ENCODE results near the gene TPD52L2.
"Not testable (repeated sequence)": the region's sequence is repeated elsewhere in the genome, so short reads cannot be mapped to it uniquely, and the experiment has no call there.

The TPD52L2 gene

DNA sequence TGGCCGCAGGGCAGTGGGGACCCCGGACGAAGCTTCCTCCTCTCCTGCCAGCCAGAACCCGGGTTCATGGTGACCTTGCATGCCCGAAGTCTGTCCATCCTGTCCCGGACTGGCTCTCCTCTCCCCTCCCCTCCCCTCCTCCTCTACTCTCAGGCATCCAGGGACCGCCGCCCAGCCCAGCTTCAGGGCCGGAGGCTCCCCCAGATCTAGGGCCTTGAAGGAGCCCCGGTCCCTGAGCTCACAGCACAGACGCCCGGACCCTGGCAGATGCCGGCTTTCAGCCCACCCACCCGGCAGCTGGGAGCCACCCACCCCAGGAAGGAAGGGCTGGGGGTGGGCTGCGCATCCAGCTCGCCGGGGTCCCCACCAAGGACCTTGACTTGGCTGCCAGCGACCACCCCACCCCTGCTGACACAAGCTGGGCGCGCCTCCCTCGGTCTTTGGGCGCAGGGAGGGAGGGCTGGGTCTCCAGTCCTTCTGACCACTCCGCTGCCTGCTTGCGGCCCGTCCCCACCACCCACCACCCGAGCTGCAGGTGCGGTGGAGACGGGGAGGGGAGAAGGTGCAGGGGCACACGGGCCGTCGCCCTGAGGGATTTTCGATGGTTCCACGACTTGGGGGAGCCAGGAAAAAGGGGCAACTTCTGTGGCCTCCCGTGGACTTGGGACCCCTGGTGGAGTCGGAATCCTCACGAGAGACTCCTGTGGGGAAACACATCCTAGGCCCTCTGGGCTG lies 9.5 kb upstream of the TPD52L2 start:
- no peak for DNase-seq

DNA sequence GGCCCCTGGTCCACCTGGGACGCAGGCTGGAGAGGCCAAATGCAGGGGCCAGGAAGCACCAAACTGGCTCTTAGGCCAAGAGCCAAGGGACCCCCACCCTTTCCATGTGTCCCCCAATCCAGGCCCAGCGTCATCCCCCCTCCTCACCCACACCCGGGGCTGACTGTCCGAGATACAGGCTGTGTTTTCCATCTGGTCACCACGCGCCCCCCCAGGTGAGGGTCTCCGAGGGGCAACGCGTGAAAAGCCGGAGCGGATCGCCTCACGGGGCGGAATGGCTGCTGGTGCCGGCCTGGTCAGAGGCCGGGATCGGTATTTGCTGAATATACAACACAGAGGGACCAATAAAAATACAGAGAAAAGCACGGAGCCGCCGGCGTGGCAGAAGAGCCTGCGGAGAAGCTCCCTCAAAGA lies 9.0 kb upstream of the TPD52L2 start:
- DNase-seq, result no peak

GRCh38 chr20:63857764-63858392 lies 7.2 kb upstream of the TPD52L2 start:
- DNase-seq, result no peak

- DNase-seq, result no peak
These were observed 6.5 kb upstream of the TPD52L2 start for GRCh38 chr20:63858393-63859165.

GRCh38 chr20:63859166-63859699 lies 5.8 kb upstream of the TPD52L2 start:
- no peak for DNase-seq

DNA sequence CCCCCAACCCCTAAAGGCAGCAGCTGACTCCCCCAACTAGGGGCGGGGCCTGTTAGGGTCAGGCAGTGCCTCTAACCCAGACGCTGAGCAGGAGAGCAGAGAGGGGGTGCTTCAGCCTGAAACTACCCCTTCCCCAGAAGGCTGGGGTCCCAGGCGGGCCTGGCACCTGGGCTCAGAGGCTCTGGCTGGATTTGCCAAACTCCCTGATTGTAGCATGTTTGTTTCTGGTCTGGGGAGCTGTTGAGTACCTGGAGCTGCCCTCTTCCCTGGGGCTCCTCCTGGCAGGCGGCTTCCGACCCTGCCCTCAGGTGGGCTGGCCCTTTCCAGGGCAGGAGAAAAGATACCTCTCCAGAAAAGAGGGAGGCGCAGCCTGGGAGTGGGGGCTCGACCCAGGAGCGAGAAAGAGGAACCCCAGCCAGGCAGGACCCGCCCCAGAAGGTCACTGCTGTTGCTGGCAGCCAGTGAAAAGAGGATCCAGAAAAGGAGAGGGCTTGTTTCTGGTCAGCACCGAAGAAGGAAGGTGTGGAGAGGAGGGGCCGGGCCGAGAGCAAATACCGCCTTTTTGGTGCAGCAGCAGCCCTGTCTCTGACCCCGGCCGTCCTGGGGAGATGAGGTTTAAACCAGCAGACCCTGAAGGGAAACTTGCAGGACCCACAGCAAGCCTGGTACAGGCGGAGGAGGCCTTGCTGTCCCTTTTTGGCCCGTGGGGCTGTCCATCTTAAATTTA lies 4.6 kb upstream of the TPD52L2 start:
- DNase-seq, result no peak

DNA sequence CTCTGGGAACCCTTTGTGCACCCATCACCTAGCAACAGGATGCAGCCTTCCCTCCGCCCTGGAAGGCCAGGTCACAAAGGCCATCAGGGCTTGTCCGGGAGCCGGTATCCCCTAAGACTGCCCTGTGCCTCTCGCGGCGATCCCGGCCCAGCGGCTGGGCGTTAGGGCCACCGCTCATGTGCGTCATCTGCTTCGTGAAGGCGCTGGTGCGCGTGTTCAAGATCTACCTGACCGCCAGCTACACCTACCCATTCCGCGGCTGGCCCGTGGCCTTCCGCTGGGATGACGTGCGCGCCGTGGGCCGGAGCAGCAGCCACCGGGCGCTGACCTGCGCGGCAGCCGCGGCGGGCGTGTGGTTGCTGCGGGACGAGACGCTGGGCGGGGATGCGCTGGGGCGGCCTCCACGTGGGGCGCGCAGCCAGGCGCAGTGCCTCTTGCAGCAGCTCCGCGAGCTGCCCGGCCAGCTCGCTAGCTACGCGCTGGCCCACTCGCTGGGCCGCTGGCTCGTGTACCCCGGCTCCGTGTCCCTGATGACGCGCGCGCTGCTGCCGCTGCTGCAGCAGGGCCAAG lies 3.6 kb upstream of the TPD52L2 start, which contains the start of gene ABHD16B:
Gene ABHD16B (plus strand): TSS at position 134 of the 570 bp plus-strand sequence. CDS start 43 bp downstream, at position 177.
- no peak for DNase-seq

DNA sequence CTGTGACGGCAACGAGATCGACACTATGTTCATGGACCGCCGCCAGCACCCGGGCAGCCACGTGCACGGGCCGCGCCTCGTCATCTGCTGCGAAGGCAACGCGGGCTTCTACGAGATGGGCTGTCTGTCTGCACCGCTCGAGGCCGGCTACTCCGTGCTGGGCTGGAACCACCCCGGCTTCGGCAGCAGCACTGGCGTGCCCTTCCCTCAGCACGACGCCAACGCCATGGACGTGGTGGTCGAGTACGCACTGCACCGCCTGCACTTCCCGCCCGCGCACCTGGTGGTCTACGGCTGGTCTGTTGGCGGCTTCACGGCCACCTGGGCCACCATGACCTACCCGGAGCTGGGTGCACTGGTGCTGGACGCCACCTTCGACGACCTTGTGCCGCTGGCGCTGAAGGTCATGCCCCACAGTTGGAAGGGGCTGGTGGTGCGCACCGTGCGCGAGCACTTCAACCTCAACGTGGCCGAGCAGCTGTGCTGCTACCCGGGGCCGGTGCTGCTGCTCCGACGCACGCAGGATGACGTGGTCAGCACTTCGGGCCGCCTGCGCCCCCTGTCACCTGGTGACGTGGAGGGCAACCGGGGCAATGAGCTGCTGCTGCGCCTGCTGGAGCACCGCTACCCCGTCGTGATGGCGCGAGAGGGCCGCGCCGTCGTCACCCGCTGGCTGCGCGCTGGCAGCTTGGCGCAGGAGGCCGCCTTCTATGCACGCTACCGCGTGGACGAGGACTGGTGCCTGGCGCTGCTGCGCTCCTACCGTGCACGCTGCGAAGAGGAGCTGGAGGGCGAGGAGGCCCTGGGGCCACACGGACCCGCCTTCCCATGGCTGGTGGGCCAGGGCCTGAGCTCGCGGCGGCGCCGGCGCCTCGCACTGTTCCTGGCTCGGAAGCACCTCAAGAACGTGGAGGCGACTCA lies 2.8 kb upstream of the TPD52L2 start:
- DNase-seq, result no peak

DNA sequence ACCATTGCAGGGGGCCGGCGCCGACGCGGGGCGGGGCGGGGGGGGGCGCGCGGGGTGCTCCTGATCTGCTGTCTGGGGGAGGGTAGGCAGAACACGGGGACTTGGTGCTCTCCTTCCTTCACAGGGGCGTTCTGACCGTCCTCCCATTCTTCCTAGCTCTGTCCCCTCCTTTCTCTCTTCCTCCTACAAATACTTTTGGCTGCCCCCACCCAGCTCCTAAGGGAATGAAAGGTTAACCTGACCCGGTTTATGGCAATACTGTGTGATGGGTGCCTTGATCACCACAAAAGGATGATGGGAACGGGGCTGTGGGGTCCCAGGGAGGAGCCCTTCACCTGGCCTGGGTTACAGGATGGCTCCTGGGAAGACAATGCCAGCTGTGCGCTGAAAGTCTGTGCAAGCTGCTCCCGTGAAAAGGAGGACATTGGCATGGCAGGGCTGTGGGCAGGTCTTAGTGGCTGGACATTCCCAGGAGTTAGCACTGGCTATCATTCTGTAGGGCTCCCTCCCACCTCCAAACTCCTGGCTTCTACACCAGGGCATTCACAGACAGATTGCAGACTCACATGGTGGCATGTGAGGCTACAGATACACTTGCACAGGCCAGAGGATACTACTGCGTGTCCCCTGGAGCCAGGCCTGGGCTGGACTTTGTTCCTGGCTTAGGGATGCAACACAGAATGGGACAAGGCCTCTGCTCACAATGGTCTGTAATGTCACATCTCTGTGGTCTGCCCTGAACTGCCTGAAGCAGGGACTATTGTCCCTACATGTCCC lies 1.9 kb upstream of the TPD52L2 start:
- DNase-seq, result no peak

DNA sequence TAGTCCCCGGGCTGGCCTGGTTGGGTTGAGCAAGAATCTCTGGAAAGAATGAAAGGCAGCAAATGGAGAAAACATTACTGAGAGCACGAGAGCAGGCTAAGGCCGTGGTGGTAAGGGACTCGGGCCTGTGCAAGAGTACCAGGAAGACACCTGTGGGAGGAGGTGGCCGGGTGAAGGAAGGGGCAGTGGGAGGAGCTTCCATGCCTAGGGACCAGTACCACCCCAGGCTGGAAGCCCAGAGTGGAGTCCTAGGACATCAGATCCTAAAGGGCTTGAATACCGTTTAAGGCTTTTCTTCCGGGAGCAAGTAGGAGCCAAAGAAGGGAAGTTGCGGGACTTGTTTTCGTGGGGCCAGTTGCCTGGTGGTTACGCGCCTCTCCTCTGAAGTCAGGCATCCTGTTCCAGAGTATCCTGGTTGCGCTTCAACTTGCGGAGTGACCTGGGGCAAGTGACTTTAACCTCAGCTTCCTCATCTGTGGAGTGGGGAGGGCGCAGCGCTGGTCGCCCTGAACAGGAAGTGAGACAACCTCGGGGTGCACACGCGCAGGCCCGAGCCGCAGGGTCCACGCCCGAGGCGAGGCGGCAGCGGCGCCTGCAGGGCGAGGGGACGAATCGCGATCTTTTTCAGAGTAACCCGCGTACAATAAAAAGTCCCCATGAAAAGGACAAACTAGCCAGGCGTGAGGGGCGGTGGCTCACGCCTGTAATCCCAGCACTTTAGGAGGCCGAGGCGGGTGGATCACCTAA lies 1.1 kb upstream of the TPD52L2 start:
- DNase-seq, result peak; percentile 72

DNA sequence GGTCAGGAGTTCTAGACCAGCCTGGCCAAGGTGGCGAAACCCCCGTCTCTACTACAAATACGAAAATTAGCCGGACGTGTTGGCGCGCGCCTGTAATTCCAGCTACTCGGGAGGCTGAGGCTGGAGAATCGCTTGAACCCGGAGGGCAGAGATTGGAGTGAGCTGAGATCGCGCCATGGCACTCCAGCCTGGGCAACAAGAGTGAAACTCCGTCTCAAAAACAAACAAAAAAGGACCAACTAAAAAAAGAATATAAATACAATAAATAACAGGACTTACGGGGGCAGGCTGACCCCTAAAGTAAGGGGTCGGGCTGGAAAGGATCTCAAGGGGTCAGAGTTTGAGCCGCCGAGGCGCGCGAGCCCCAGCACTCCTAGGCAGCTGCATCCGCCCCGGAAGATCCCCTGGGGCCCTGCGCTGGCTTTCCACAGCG lies 509 bp upstream of the TPD52L2 start:
- DNase-seq, result no peak

DNA sequence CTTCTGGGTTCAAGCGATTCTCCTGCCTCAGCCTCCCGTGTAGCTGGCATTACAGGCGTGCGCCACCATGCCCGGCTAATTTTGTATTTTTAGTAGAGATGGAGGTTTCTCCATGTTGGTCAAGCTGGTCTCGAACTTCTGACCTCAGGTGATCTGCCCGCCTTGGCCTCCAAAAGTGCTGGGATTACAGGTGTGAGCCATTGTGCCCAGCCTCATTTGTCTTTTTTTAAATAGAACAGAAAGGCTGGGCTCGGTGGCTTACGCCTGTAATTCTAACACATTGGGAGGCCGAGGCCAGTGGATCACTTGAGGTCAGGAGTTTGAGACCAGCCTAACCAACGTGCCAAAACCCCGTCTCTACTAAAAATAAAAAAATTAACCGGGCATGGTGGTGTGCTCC lies 2.0 kb downstream of the TPD52L2 start:
- not testable (repeated sequence) for DNase-seq

GRCh38 chr20:63868264-63868663 lies 3.2 kb downstream of the TPD52L2 start:
- no peak for DNase-seq

DNA sequence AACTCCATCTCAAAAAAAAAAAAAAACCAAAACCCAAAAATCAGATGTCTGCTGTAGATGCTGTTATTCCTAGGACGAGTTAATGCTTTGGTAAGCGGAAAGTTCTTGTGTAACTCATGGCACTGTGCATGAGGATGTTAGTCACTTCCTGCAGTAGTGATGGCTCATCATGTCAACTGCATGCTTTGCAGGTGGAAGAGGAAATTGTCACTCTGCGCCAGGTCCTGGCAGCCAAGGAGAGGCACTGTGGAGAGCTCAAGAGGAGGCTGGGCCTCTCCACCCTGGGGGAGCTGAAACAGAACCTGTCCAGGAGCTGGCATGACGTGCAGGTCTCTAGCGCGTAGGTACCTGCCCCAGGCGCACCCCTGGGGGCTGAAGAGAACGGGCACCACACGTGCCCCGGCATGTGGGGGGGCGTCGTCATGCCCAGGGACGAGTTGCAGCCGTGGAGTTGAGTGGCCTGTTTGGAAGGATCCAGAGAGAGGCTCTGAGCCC lies 8.5 kb downstream of the TPD52L2 start:
- no peak for DNase-seq

- not testable (repeated sequence) for DNase-seq
These were observed 9.2 kb downstream of the TPD52L2 start for GRCh38 chr20:63874241-63874640.

GRCh38 chr20:63876489-63877036 lies 11.5 kb downstream of the TPD52L2 start:
- DNase-seq, result no peak

- no peak for DNase-seq
These were observed 12.8 kb downstream of the TPD52L2 start for GRCh38 chr20:63877755-63878470.
